Right atrium auricular region (tissue), 2 donors: ENCODE measurements around the gene FKBP15. TPM values are rescaled to one million over a fixed set of nuclear protein-coding genes. Genes with fewer than 3 reads are reported as not detected.

Experiments
- DNase-seq: peaks from one replicate; pipeline ENCODE4 v3.0.0-alpha.2; 2019; ENCODE audit warnings: low spot score
- H3K27ac ChIP-seq, 2 donors: fragments of 200-600 bp; sonication (generic); 1 replicate in 1 of 2; 2 replicates in 1 of 2; pipeline ENCODE4 v1.5.1; 2016 to 2019
- H3K27me3 ChIP-seq, 2 donors: fragments of 200-600 bp; sonication (generic); one replicate each; pipeline versions ENCODE4 v1.5.1 to v1.6.0; 2017 to 2019
- H3K36me3 ChIP-seq: fragments of 200-600 bp; sonication (generic); one replicate; pipeline ENCODE4 v1.5.1; 2016
- H3K4me1 ChIP-seq, 2 donors: fragments of 200-600 bp; sonication (generic); one replicate each; pipeline versions ENCODE4 v1.5.1 to v1.6.0; 2017 to 2019
- H3K4me3 ChIP-seq, 2 donors: fragments of 200-600 bp; sonication (generic); 1 replicate in 1 of 2; 2 replicates in 1 of 2; pipeline ENCODE4 v1.5.1; 2017 to 2019; ENCODE audit warnings: mild to moderate bottlenecking in 1 of 2, moderate library complexity in 1 of 2
- H3K9me3 ChIP-seq, 2 donors: fragments of 200-600 bp; sonication (generic); one replicate each; pipeline ENCODE4 v1.5.1; 2019
- CTCF ChIP-seq, 2 donors: fragments of 200-600 bp; sonication (generic); IDR thresholded peaks; one replicate each; pipeline ENCODE4 v1.5.1; 2019; ENCODE audit warnings: antibody characterized with exemption in 2 of 2
- total RNA-seq, 2 donors: library from RNA; depleted of rRNA; stranded (reverse); fragments of >200 nt; gene quantifications; one replicate each; pipeline ENCODE4 v1.1.0, GENCODE V29; 2016

Gene FKBP15
- total RNA-seq, 2 donors from 2014 or later, result 14.7 to 16.6 TPM

- H3K4me1 ChIP-seq, result no peaks in the 10 kb centered on the region
- H3K27ac ChIP-seq, result no peak overlapping the region
- H3K36me3 ChIP-seq, result peaks cover 73% of the 10 kb centered on the region
- no peak for TF ChIP-seq CTCF (IDR thresholded peaks at IDR 0.05)
- no peak overlapping the region for H3K4me3 ChIP-seq
- H3K9me3 ChIP-seq, result no peaks in the 10 kb centered on the region
- no peak for DNase-seq
- H3K27me3 ChIP-seq, result no peaks in the 10 kb centered on the region
Observed at GRCh38 chr9:113181165-113181564, 39.9 kb downstream of the FKBP15 start.

DNA sequence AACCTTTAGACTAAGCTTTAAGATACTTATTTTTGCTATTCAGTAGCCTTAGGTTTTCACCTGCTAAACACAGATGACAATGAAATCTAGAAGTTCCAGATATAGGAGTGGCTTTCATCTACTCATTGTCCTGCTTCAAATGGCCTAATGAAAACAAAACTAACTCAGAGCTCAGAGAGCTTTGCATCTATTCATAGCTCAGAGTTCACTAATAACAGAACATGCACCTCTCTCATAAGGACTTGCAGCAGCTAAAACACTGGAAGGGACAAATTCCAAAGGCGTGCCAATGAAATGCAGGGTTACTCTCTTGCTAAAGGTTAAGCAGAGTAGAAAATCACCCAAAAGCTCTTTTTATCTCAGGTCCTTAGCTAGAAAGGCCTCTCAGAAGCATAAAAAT lies 41.2 kb downstream of the FKBP15 start:
- Histone ChIP-seq H3K4me3 (no peak overlapping the region), H3K9me3 (no peaks in the 10 kb centered on the region), H3K36me3 (peaks cover 72% of the 10 kb centered on the region), H3K4me1 (no peaks in the 10 kb centered on the region), H3K27ac (peak overlapping the region in 1 of 2 donors; percentile 56), H3K27me3 (no peaks in the 10 kb centered on the region)
- no peak for DNase-seq
- TF ChIP-seq CTCF (IDR thresholded peaks at IDR 0.05), result no peak

GRCh38 chr9:113178087-113178486 lies 43.0 kb downstream of the FKBP15 start:
- H3K4me1 ChIP-seq, result no peaks in the 10 kb centered on the region
- peaks cover 70% of the 10 kb centered on the region for H3K36me3 ChIP-seq
- no peak for TF ChIP-seq CTCF (IDR thresholded peaks at IDR 0.05)
- H3K27ac ChIP-seq, result no peak overlapping the region
- no peaks in the 10 kb centered on the region for H3K27me3 ChIP-seq
- no peaks in the 10 kb centered on the region for H3K9me3 ChIP-seq
- no peak overlapping the region for H3K4me3 ChIP-seq
- DNase-seq, result no peak

- Histone ChIP-seq H3K4me1 (no peaks in the 10 kb centered on the region), H3K27ac (no peak overlapping the region), H3K4me3 (no peak overlapping the region), H3K27me3 (no peaks in the 10 kb centered on the region), H3K36me3 (peaks cover 69% of the 10 kb centered on the region), H3K9me3 (no peaks in the 10 kb centered on the region)
- no peak for TF ChIP-seq CTCF (IDR thresholded peaks at IDR 0.05)
- DNase-seq, result no peak
Observed at GRCh38 chr9:113177251-113177650, 43.8 kb downstream of the FKBP15 start.

DNA sequence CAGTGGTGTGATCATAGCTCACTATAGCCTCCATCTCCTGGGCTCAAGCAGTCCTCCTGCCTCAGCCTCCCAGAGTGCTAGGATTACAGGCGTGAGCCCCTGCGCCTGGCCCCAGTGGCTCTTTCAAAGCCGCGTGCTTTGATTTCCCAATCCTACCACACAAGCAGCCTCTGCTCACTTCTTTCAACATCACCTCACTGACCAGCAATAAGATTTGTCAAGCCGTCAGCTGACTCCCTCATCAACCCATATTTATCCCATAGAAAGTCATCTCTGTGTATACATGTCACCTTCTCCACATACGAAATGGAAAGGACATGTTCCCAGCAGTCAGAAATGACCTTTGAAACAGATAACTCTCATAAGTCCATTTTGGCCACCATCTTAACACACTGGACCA lies 44.3 kb downstream of the FKBP15 start:
- H3K4me1 ChIP-seq, result no peaks in the 10 kb centered on the region
- H3K27me3 ChIP-seq, result no peaks in the 10 kb centered on the region
- H3K9me3 ChIP-seq, result no peaks in the 10 kb centered on the region
- no peak overlapping the region for H3K27ac ChIP-seq
- no peak for DNase-seq
- H3K4me3 ChIP-seq, result no peak overlapping the region
- H3K36me3 ChIP-seq, result peaks cover 68% of the 10 kb centered on the region
- TF ChIP-seq CTCF (IDR thresholded peaks at IDR 0.05), result no peak

DNA sequence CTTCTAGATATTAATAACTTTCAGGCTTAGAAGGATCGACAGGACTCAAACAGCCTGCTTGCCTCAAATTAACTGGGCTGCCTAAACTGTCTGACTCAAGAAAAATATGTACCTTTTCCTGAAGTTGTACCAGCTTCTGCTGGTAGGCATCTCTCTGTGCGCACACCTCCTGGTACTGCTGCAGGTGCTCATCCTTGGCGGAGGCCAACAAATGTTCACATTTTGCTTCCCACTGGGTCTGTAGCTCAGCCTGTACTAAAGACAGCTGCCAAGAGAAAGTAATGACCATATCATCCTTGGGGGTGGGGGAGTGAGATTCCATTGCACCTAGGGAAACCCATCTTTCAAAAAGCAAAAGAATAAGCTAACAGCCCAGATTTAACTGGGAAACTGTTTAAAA lies 47.7 kb downstream of the FKBP15 start:
- no peak for DNase-seq
- Histone ChIP-seq H3K36me3 (peaks cover 95% of the 10 kb centered on the region), H3K4me3 (no peak overlapping the region), H3K27ac (no peak overlapping the region), H3K4me1 (no peaks in the 10 kb centered on the region), H3K9me3 (no peaks in the 10 kb centered on the region), H3K27me3 (no peaks in the 10 kb centered on the region)
- no peak for TF ChIP-seq CTCF (IDR thresholded peaks at IDR 0.05)
